ENCODE measurements around the gene GCG.

The GCG gene

DNA sequence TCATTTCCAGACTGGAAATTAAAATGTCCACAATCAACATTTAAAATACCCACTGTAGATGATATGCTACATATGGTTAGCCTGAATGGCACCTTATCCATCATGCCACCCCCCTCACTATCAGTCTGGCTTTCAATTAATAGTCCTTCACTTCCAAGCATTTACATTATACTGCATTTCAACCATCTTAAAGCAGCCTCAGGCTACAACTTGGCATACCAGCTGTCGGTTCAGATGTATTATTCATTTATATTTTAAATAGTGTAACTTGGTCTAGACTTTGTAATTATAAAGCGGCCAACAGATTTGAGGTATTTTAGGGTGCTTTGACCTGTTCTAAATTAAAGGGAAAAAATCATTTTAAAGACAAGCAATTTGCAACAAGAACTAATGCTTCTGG, 2.6 kb downstream of the GCG start:
- DNase-seq: no peak

DNA sequence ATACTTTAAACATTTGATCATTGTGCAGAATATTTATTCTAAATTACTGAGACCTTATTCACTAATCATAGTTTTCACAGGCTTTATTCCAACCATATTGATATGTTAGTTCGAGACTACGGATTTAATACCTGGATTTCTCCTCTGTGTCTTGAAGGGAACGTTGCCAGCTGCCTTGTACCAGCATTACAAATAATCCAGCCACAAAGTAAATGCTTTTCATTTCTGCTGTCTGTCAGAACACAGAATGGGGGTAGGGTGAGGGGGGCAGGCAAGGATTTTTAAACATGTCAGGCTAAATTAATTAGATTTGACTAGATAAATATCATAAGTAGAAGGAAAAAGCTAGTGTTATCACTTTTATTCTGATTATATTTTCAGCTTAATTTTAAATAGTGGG, 3.1 kb downstream of the GCG start:
- no peak for DNase-seq

DNA sequence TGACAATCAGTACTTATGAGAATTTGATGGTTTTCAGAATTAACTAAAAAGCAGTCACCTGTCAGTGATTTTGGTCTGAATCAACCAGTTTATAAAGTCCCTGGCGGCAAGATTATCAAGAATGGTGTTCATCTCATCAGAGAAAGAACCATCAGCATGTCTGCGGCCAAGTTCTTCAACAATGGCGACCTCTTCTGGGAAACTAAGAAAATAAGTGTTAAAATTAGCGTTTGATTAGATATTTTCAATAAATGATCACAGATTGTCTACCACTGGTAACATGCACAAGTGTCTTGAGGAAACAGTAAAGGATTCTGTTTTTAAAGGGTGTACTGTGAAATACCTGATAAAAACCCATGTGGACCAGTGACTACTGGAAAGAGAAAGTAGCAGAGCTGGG, 8.1 kb downstream of the GCG start:
- no peak for DNase-seq

DNA sequence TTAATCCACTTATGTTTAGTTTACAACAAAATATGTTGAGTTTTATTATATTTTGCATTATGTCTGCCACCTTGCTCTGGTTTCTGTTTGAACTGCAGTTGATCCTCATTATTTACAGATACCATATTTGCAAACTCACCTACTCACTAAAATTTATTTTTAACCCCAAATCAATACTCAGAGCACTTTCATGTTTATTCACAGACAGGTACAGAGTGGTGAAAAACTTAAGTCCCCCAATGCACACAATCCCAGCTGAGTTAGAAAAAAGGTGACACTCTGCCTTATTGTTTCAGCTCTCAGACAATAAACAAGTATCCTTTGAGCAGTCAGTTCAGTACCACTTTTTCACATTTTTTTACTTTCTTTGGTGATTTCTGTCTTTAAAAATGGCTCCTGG, 13.7 kb downstream of the GCG start:
- DNase-seq: no peak

DNA sequence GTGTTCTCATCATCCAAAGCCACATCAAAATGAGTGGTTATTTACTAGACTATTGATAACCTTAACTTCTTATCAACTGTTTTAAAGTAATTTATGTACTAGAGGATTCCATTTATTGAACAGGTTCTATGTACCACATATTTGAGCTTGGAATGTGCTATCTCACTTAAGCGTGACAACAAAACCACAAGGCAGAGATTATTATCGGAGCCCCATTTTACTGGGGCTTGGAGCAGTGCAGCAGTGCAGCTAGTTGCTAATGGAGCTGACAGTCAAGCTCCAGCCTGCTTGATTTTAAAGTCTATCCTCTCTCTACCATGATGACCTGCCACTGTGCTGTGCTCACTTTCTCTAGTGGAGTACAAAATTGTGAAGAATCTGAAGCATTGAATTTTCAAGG, 24.6 kb downstream of the GCG start:
- DNase-seq: no peak

DNA sequence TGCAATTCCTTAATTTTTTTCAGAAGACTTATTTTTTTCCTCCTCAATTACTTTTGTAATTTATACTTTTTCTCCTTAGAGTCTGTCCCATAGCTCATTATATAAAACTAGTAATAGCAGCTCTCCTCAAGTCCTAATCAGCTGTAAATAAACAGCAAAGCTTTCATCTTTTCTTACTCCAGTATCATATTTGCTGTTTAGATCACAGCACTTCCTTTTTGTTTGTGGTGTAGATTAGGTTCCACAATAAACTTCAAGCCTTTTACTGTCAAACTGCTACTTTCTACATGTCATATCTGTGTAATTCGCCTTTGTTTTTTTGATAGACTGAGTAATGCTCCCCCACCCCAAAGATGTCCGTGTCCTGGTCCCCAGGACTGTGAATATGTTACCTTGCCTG, 25.5 kb downstream of the GCG start:
- no peak for DNase-seq

DNA sequence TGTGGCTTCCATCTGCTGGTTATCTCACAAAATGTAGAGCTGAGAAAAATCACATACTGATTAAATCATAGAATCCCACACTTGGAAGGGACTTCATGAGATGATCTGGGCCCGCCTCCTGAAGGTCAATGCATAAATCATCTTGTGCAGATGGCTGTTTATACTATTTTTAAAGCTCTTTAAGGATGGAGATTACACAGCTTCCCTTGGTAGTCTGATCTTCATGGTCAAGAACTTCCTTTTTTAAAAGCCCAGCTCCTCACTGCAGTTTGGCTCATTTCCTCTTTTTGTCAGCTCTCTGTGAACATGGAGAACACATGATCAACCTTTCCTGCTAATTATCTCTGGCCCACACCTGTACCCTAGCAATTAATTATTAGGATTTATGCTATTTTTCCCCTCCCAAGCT, 25.9 kb downstream of the GCG start:
- DNase-seq: no peak

DNA sequence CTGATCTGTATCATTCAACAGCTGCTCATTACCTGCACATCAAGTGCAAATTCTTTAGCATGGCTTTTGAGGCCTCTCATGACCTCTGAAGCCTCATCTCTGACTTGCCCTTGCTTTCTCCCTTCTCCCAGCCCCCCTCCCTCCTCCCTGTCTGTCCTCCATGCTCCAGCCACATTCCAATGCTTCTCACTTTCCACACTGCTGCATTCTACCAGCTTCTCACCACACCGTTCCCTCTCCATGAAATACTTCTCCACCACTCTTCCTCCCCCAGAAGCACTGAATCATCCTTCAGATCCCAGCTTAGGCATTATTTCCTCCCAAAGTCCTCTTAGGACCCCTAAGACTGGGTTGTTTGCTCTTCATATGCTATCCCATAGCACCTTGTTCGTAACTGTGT, 26.9 kb downstream of the GCG start:
- no peak for DNase-seq

DNA sequence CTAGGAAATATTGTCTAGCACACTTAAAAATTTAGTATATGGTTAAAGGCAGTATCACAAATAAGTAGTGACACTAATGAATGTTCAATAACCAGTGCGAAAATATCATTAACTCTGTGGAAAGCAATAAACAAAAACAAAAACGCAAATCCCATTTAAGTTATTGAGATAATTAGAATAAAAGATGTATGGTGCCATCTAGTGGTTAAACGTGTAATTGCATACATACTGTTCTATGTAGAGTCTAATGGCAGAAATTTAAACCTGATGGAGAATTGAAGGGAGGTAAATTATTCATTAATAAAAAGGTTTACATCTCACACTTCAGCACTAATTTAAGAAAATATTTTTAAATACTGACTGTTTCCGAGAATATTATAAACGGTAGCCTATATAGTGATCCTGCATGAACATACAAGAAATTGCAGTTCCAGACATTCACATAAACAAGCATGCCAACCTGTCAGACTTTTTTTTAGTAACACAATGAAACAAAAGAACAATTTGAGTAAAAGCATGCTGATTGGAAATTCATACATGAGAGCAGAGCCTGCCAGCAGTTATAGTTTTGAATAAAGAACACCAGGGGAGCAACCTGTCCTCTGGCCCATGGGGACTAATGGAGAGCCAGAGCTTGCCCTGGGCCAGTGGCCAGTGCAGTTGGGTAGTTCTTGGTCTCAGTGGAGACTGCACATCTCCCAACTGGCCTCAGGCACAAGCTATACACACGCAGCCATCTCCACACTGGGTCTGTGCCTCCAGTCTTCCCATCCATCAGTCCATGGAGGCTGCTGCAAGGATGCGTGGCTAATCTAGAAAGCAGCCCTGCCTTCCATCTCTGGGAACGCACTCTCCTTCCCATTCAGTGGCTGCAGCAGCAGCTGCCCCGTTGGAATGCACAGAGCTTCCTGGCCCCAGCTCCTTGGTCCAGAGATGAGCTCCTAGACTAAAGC, 28.0 kb downstream of the GCG start:
- peak in 1 of 2 experiments; percentile 31 for DNase-seq

DNA sequence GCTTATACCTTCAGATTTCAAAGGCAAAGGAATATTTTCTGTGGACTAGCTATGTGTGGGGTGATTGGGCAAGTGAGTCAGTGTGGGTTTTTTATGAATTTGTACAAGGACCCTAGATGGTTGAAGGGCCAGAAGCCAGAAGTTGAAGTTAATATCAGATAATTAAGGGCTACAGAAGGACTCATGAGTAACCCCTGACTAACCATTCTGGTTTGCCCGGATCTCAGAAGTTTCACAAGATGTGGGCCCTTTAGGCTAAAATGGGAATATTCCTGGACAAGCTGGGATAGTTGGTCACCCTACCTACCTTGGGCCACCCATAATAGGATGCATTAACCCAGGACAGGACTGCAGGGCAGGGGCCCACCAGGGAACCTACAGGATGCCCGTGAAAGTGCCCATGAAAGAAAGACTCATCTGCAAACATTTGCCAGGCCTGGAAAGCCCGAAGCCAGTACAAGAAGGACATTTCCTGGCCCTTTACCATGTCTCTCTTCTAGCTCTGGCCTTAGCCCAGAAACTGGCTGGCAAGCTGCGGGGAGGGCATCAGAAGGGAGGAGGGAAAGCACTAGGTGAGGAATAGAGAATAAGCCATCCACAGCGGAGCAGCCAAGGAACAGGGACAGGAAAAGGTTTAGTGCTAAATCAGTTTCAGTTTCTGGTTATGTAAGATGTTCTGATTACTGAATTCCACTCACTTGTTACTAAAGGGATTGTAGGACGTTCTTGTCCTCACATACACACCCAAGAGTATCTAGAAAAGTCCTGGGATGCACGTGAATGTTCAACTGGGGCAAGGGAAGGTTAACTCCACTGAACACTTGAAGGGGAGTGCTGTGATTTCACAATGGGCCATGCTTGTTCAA, 33.6 kb downstream of the GCG start:
- DNase-seq: no peak

DNA sequence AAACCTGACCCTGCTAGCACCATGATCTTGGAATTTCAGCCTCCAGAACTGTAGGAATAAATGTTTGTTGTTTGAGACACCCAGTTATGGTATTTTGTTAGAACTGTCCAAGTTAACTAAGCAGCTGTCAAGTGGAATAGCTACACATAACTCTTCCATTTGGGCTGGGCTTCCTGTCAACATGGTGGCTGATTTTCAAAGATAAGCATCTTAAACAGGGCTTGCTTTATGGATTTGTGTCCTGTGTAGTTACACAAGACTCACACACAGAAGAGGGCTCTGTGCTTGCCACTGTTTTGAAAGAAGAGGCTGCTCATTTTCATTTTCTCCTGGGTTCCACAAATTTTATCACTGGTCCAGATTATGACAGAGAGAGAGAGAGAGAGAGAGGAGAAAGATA, 35.7 kb downstream of the GCG start:
- no peak for DNase-seq

DNA sequence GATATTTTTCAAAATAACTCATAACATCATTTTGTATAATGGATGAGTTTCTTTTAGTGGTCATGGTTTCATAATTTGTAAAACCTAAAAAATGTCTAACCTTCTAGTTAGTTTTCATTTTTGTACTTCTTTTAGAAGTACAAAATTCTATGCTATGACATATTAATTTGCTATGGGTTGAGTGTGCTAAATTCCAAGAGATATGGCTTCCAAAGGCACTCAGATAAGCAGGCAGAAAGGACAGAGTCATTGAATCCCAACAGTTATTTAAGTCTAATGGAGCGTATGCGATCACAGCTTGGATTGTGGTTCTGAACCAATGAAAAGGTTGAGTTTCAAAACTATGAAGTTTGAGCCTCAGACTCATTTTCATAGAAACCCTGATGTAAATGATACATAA, 37.0 kb downstream of the GCG start:
- DNase-seq: no peak

DNA sequence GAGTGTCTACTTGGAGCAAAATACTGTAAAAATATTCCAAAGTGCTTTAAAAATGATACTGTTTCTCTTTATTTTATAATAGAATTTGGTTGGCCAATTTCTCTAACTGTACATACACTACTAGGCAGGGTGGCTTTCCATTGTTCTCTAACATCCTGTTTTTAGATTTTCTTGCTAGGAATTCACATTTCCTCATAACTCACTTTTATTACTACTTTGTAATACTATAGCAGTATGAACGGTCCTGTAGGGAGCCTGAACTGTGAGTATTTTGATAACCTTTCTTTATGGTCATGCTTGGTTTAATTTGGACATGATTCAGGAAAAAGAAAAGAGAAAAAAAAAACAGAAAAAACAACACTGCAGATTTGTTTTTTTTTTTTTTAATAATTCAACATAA, 37.8 kb downstream of the GCG start:
- no peak for DNase-seq

DNA sequence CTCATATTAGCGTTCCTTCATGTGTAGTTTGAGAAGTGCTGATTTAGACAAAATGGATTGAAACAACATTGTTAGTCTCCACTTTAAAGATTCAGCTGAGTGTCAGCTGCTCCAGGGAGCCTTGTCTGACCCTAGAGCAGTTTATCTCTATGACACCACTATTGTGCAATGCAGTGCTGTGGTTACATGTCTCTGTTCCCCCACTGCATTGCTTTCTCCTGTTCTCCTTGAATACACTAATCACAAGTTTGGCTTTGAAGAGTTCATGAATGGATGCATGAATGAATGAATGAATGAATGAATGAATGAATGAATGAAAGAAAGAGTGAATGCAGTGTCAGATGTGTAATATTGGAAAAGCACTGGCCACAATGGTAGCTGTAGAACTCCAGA, 38.3 kb downstream of the GCG start:
- no peak for DNase-seq

DNA sequence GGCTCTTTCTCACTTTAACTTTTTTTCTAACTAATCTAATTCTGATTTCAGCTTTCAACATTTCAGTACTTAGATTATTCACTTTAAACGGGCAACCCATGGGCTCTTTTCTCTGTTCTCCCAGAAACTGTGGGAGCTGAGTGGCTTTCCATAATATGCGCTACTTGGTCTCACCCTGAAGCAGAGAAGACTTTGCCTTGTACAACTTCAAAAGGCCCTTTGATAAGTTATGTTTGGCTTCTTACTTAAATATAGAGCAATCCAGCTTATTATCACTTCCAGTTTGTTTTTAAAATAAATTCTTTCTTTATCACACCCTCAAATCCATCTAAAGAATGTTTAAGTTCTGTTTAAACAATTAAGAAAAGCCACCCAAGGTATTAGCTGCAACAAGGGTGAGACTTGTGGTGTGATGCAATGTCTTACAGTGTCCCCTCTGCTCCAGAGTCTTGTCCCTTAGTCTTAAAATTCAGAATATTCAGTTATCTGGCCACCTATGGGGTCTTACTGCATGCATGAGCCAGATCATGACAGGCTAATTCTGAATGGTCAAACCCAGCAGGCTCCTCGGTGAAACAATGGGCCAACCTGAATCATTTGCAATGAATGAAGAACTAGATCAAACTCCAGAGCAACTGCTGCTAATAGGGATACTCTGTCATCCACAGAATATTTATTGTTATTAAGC, 38.8 kb downstream of the GCG start:
- DNase-seq: no peak

DNA sequence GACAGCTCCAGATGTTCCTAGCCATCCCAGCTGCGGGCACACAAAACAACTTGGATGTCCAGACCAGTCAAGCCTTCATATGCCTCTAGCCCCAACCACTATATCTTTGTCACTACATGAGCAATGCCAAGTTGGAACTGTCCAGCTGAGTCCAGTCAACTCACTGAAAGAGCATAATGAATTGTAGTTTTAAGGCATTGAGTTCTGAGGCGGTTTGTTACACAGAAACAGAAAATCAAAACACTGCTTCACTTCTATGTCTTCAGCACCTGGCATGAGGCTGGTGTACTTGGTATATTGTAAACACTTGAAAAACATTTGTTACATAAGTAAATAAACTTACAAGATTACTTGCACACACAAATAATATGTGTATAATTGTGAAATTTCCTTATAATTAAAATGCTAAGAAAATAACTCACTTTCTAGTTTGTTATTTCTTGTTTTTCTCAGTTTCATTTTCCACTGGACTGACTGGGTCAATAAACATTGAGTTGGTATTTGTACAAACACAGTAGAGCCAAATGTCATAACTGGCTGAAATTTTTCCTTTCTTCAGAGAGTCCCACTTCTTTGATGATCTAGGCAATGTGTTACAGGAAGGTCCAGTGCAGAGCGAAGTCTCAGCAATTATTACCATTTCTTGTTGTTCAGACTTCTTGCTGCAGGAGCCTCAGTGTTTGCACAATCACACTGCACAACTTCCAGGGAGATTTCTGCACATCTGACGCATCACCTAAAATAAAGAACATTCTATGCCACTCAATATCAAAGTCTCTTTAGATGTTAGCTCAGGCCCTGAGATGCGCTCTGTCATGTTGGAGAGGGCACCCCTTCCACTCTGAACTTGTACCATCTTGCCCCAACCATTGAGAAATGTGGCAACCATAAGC, 39.8 kb downstream of the GCG start:
- DNase-seq: no peak

DNA sequence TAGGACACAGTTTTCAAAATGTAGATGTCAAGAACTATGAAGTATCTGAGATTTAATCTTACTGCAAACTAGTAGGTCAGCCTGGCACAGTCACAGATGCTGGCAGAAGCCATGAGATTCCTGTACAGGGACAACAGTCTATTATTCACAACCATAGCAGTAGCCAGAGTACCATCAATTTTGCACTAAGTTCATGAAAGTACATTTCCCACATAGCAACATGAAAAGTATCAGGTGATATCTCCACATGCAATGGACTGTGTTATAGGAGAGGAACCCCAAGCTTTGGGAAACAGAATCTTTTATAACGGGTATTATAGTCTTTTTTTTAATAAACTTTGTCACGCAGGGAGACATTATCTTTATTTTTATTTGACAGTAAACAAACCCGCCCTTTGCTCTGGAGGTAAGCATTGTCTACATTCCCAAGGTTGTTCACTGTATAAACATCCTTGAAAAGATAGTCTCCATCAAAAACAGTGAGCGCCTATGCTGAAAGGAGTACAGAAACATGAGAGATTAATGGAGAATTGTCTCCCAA, 44.6 kb downstream of the GCG start:
- DNase-seq: no peak

DNA sequence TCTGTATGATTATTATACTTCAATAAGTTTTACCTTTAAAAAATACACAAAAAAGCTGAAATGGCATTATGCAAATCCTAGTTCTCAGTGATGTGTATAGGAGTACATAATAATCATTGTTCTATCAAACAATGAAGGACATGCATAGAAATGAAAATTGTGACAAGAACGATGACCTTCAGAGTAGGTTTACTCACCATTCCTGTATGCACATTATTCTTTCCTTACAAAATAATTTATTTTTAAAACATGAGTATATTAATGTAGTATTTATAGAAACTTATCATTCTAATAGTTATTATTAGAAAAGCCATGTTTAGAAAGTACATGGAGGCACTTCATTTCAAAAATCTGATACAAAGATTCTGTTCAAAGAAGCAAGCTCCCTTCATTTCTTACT, 45.3 kb downstream of the GCG start:
- no peak for DNase-seq

DNA sequence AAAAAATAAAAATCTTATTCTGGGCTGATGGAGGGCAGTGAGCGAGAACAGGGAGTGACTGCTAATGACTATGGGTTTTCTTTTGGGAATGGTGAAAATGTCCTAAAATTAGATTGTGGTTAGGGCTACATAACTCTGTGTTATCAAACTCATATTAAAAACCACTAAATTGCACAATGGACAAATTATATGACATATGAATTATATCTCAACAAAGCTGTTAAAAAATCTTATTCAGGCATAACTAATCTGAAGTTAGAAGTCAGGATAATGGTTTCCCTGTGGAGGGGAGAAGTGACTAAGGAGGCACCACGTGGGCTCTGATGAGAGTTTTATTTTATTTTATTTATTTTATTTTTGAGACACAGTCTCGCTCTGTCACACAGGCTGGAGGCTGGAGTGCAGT, 45.9 kb downstream of the GCG start:
- no peak for DNase-seq

DNA sequence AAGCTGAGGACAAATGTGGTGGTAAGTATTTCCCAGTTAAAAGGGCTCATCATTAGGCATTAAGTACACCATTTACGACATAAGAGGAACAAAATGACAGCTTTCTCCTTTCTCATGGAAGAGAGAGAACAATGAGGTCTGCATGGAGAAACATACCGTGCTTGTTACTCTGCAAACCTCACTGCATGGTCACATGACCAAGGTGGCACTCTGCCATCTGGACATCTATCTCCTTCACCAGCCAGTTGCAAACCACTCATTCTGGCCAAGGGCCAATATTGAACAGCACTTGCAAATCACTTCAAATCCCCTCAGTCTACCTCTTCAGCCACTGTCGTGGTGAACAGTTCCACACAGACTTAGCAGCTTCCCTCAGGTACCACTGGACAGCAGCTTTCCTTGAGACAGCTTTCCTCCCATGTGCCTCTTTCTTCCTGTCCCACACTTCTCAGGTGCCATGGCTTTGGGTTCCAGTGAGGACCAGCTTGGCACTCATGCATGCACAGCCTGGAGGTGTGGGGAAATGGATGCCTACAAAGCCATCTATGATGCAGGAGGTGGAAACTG, 48.5 kb downstream of the GCG start:
- peak; percentile 81 to 82 for DNase-seq

DNA sequence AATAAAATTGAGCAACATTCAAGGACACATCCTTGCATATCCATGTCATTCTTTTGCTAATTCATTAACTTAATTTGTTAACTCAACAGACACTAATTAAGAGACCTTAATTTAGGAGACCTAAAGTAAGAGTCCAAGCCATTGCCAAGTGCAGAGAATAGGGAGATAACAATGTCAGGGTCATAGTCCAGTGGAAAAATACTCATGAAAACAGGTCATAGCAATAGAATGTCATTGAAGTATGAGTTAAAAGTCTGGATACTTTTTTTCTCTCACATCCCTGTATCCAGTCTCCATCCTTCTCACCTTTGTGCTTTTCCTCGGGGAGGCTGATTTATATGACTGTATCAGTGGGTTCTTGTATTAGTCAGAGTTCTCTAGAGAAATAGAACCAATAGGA, 51.5 kb downstream of the GCG start:
- DNase-seq: no peak

DNA sequence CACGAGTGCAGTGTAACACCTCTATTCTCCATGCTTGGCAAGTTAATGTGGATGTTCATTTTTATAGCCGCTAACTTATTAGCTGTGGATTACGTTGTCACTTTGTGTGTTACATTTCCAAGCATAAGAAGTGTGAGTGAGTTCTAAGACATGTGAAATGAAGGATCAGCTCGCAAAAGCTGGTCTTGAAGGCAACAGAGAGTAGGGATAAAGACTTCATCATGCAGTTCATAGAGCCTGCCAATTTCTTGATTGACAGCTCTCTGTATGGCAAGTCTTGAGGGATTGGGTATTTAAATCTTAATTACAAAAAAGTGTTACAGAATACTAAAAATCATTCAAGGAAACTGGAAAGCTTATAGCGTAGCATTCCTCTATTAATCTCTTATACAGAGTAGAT, 52.2 kb downstream of the GCG start:
- DNase-seq: no peak
